ENCODE data around the gene CDH1. TPM values are rescaled to one million over a fixed set of nuclear protein-coding genes. Genes with fewer than 3 reads are reported as not detected.

The CDH1 gene
- total RNA-seq, 2 donors from 2014 or later = 0.03 to 0.16 TPM

- intact Hi-C loops (cut with DNase I) = no loop called here
- peak in 1 of 2 donors; percentile 42 for ATAC-seq
These were observed 19.3 kb downstream of the CDH1 start for GRCh38 chr16:68756239-68756915.

GRCh38 chr16:68757625-68757935 lies 20.5 kb downstream of the CDH1 start:
- intact Hi-C loops (cut with DNase I) = no loop called here
- ATAC-seq = no peak

More at GRCh38 chr16:68756239-68756915, 19.3 kb downstream of the CDH1 start:
- no peak for DNase-seq

GRCh38 chr16:68759062-68759461 lies 22.0 kb downstream of the CDH1 start:
- ATAC-seq (no peak), DNase-seq (no peak)
- intact Hi-C loops (cut with DNase I) = no loop called here

More at GRCh38 chr16:68757625-68757935, 20.5 kb downstream of the CDH1 start:
- DNase-seq = no peak

- DNase-seq (no peak), ATAC-seq (no peak)
- intact Hi-C loops (cut with DNase I) = no loop called here
These were observed 23.7 kb downstream of the CDH1 start for GRCh38 chr16:68760671-68761275.

GRCh38 chr16:68762996-68763756 lies 26.1 kb downstream of the CDH1 start:
- ATAC-seq (no peak), DNase-seq (no peak)
- intact Hi-C loops (cut with DNase I) = no loop called here

- DNase-seq (no peak), ATAC-seq (no peak)
- intact Hi-C loops (cut with DNase I) = no loop called here
These were observed 27.8 kb downstream of the CDH1 start for GRCh38 chr16:68764862-68765261.

GRCh38 chr16:68767581-68767980 lies 30.5 kb downstream of the CDH1 start:
- DNase-seq (no peak), ATAC-seq (no peak)
- intact Hi-C loops (cut with DNase I) = no loop called here

- ATAC-seq (no peak), DNase-seq (no peak)
- intact Hi-C loops (cut with DNase I) = no loop called here
These were observed 31.1 kb downstream of the CDH1 start for GRCh38 chr16:68768175-68768574.

- DNase-seq = no peak
- ATAC-seq = no peak
- intact Hi-C loops (cut with DNase I) = no loop called here
These were observed 31.7 kb downstream of the CDH1 start for GRCh38 chr16:68768771-68769170.

- intact Hi-C loops (cut with DNase I) = no loop called here
- DNase-seq (no peak), ATAC-seq (peak in 1 of 2 donors; percentile 65)
These were observed 33.6 kb downstream of the CDH1 start for GRCh38 chr16:68770671-68771070.

GRCh38 chr16:68772030-68772681 lies 35.1 kb downstream of the CDH1 start:
- ATAC-seq (no peak), DNase-seq (no peak)
- intact Hi-C loops (cut with DNase I) = no loop called here

GRCh38 chr16:68772871-68773270 lies 35.8 kb downstream of the CDH1 start:
- ATAC-seq (no peak), DNase-seq (no peak)
- intact Hi-C loops (cut with DNase I) = no loop called here

- no peak for ATAC-seq
- intact Hi-C loops (cut with DNase I) = no loop called here
These were observed 38.0 kb downstream of the CDH1 start for GRCh38 chr16:68774982-68775634.

GRCh38 chr16:68776821-68777485 lies 39.9 kb downstream of the CDH1 start:
- intact Hi-C loops (cut with DNase I) = no loop called here
- DNase-seq = no peak
- no peak for ATAC-seq

More at GRCh38 chr16:68774982-68775634, 38.0 kb downstream of the CDH1 start:
- DNase-seq = no peak

GRCh38 chr16:68778551-68779231 lies 41.6 kb downstream of the CDH1 start:
- intact Hi-C loops (cut with DNase I) = no loop called here
- ATAC-seq = peak in 1 of 2 donors; percentile 34

GRCh38 chr16:68779891-68780290 lies 42.8 kb downstream of the CDH1 start:
- DNase-seq (no peak), ATAC-seq (no peak)
- intact Hi-C loops (cut with DNase I) = no loop called here

More at GRCh38 chr16:68778551-68779231, 41.6 kb downstream of the CDH1 start:
- DNase-seq = no peak

- intact Hi-C loops (cut with DNase I) = no loop called here
- ATAC-seq (no peak), DNase-seq (no peak)
These were observed 44.7 kb downstream of the CDH1 start for GRCh38 chr16:68781784-68782183.

All from left cardiac atrium (tissue), 4 donors.